Measurements from ENCODE around the gene OGFRL1.

GRCh38 chr6:71277926-71278600, 10.5 kb upstream of the OGFRL1 start:
- TF ChIP-seq ATF5 (CRISPR knock-in tag; IDR thresholded peaks at IDR 0.05; ENCODE audit: low read depth) = no peak
- TF ChIP-seq, protein P1, sequence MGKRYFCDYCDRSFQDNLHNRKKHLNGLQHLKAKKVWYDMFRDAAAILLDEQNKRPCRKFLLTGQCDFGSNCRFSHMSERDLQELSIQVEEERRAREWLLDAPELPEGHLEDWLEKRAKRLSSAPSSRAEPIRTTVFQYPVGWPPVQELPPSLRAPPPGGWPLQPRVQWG (CRISPR knock-in tag; IDR thresholded peaks at IDR 0.05; ENCODE audit: borderline replicate concordance, low read depth) = no peak
- TF ChIP-seq POLR2AphosphoS5 (IDR thresholded peaks at IDR 0.05; ENCODE audit: low read depth, low read length) = no peak
- TF ChIP-seq, protein P2, sequence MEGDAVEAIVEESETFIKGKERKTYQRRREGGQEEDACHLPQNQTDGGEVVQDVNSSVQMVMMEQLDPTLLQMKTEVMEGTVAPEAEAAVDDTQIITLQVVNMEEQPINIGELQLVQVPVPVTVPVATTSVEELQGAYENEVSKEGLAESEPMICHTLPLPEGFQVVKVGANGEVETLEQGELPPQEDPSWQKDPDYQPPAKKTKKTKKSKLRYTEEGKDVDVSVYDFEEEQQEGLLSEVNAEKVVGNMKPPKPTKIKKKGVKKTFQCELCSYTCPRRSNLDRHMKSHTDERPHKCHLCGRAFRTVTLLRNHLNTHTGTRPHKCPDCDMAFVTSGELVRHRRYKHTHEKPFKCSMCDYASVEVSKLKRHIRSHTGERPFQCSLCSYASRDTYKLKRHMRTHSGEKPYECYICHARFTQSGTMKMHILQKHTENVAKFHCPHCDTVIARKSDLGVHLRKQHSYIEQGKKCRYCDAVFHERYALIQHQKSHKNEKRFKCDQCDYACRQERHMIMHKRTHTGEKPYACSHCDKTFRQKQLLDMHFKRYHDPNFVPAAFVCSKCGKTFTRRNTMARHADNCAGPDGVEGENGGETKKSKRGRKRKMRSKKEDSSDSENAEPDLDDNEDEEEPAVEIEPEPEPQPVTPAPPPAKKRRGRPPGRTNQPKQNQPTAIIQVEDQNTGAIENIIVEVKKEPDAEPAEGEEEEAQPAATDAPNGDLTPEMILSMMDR (CRISPR knock-in tag; IDR thresholded peaks at IDR 0.05) = no peak
- TF ChIP-seq RFX5 (IDR thresholded peaks at IDR 0.05; ENCODE audit: low read depth, low read length) = no peak
- TF ChIP-seq TCF12 (IDR thresholded peaks at IDR 0.05) = no peak
- TF ChIP-seq TCF12 (CRISPR knock-in tag; IDR thresholded peaks at IDR 0.05) = no peak
- TF ChIP-seq SMARCC2 (IDR thresholded peaks at IDR 0.05) = no peak
- no peak for TF ChIP-seq SETDB1 (CRISPR knock-in tag; IDR thresholded peaks at IDR 0.05; ENCODE audit: borderline replicate concordance)
- no peak for TF ChIP-seq MED1 (CRISPR knock-in tag; IDR thresholded peaks at IDR 0.05)
- TF ChIP-seq KLF15 (CRISPR knock-in tag; IDR thresholded peaks at IDR 0.05; ENCODE audit: borderline replicate concordance) = no peak
- TF ChIP-seq XBP1 (CRISPR knock-in tag; IDR thresholded peaks at IDR 0.05) = no peak
- no peak for TF ChIP-seq NPAS2 (CRISPR knock-in tag; IDR thresholded peaks at IDR 0.05; ENCODE audit: borderline replicate concordance)

All from HepG2 (cell line).